H1 (cell line): ENCODE data around the gene GPHA2.

Experiments
- CTCF ChIP-seq, 3 experiments: IDR thresholded peaks; 1 replicate in 2 of 3; 2 replicates in 1 of 3; pipeline versions ENCODE4 v1.5.1 to v1.6.1; 2011; ENCODE audit warnings: low read length in 3 of 3, mild to moderate bottlenecking in 3 of 3, inconsistent platforms in 2 of 3, low read depth in 1 of 3, moderate library complexity in 1 of 3; ENCODE audit not compliant: insufficient read depth in 1 of 3; ENCODE audit errors: control extremely low read depth in 1 of 3
- POLR2AphosphoS5 ChIP-seq: IDR thresholded peaks from 2 replicates; pipeline ENCODE4 v1.6.1; 2011; ENCODE audit warnings: low read depth, low read length

- TF ChIP-seq CTCF (IDR thresholded peaks at IDR 0.05; ENCODE audit: control extremely low read depth in 1 of 3, insufficient read depth in 1 of 3, low read depth in 1 of 3, low read length in 3 of 3), result no peak
- TF ChIP-seq POLR2AphosphoS5, result no peak
Observed at GRCh38 chr11:64954201-64954600, 18.5 kb upstream of the GPHA2 start.
